ENCODE results near the gene NUDT4.

The NUDT4 gene

GRCh38 chr12:93339695-93340094 is 38.0 kb upstream of the NUDT4 start:
- no peak for DNase-seq (ENCODE audit: low spot score)
- TF ChIP-seq CTCF (IDR thresholded peaks at IDR 0.05; ENCODE audit: extremely low read depth, insufficient read depth, missing control alignments) = no peak
- in situ Hi-C loops (cut with MboI; ENCODE audit: low pct_unique_long_range_greater_than_20kb, low sequenced_read_pairs, unreplicated experiment) = no loop called here

DNA sequence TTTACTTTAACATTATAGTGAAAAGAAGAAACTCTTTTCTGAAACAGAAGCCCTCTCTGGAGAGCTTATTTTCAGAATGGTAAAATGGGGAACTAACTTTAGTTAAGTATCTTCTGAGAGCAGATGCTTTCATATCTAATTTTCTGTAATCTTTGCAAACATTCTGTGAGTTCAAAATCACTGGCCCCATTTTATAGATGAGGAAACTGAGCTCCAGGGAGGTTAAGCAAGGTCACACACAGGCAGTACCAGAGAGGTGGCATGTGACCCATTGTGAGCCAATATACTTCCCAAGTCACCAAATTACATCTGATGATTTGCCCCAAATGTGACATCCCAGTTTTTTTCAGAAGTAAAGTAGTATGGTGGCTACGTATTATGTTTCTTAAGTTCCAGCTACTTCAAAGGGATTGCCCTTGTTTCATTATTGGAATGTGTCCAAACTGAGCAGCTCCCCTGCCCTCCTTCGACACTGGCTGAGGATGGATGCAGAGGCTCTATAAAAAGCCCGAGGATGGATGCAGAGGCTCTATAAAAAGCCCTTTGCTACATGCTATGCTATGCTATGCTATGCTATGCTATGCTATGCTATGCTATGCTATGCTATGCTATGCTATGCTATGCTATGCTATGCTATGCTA is 36.2 kb upstream of the NUDT4 start:
- TF ChIP-seq CTCF (IDR thresholded peaks at IDR 0.05; ENCODE audit: extremely low read depth, insufficient read depth, missing control alignments) = no peak
- DNase-seq (ENCODE audit: low spot score) = no peak
- in situ Hi-C loops (cut with MboI; ENCODE audit: low pct_unique_long_range_greater_than_20kb, low sequenced_read_pairs, unreplicated experiment) = no loop called here

DNA sequence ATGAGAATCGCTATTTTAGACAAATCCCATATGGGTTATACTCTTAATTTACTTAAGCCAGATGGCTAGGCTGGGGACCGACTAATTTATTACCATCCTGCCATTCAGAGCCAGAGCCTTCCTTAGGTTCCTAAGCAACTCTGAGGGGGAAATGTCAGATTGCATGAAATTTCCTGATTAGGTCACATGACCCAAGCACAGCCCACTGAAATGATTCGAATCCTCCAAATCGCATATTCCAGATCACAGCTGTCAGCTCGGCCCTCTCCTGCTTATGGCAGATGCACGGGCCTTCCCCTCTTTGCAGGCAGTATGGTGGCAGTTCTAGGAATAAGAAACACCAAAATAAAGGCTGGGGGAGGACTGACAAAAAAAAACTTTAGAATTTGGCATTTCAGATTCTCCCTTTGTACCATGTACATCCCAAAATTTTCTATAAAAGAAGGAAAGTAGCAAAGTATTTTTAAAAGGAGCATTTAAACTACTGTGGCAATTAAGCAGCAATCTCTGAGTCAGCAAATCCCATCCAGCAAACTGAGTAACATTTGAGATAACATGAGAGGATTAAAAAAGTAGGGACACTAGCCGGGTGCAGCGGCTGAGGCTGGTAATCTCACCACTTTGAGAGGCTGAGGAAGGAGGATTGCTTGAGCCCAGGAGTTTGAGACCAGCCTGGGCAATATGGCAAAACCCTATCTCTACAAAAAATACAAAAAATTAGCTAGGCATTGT is 30.5 kb upstream of the NUDT4 start:
- DNase-seq (ENCODE audit: low spot score) = no peak
- TF ChIP-seq CTCF (IDR thresholded peaks at IDR 0.05; ENCODE audit: extremely low read depth, insufficient read depth, missing control alignments) = no peak
- in situ Hi-C loops (cut with MboI; ENCODE audit: low pct_unique_long_range_greater_than_20kb, low sequenced_read_pairs, unreplicated experiment) = no loop called here

- DNase-seq (ENCODE audit: low spot score) = no peak
- in situ Hi-C loops (cut with MboI; ENCODE audit: low pct_unique_long_range_greater_than_20kb, low sequenced_read_pairs, unreplicated experiment) = no loop called here
- no peak for TF ChIP-seq CTCF (IDR thresholded peaks at IDR 0.05; ENCODE audit: extremely low read depth, insufficient read depth, missing control alignments)
These were observed 28.9 kb upstream of the NUDT4 start for GRCh38 chr12:93348575-93349435.

DNA sequence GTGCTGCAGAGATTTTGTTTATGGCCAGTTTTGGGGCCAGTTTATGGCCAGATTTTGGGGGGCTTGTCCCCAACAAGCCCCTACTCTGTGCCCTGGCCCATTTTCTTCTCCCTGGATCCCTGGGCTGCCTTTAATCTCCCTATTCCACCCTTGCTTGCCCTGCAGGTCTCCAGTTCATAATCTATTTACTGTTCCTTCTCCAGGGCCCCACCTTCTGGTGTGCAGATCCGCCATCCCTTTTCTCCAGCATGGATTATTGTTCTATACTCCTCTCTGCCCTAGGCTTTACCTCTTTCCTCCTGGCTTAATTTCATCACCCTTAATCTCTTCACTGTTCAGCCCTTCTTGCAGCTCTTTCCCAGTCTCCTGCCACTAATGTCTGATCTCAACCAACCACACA is 26.0 kb upstream of the NUDT4 start:
- in situ Hi-C loops (cut with MboI; ENCODE audit: low pct_unique_long_range_greater_than_20kb, low sequenced_read_pairs, unreplicated experiment) = no loop called here
- no peak for DNase-seq (ENCODE audit: low spot score)
- no peak for TF ChIP-seq CTCF (IDR thresholded peaks at IDR 0.05; ENCODE audit: extremely low read depth, insufficient read depth, missing control alignments)

DNA sequence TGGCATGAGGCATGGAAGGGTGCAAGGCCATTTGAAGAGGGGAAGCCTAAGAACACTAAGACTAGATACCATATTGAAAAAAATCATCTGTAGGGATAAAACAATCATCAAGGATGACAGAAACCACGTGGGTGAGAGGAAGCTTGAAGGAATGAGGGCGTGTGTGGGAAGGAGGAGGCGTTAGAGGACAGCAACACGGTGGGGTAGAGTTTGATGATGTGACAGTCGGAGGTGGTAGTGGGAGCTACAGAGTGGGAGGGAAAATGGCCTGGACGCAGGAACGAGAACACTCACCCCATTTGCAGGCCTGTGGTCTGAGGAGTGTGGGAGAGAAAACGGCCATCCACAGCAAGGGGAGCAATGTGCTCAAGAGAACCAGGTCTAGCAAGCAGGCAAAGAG is 25.4 kb upstream of the NUDT4 start:
- TF ChIP-seq CTCF (IDR thresholded peaks at IDR 0.05; ENCODE audit: extremely low read depth, insufficient read depth, missing control alignments) = no peak
- no peak for DNase-seq (ENCODE audit: low spot score)
- in situ Hi-C loops (cut with MboI; ENCODE audit: low pct_unique_long_range_greater_than_20kb, low sequenced_read_pairs, unreplicated experiment) = no loop called here

Measured in GM13977 (cell line).